Measurements from ENCODE around the gene DNAH14. TPM values are rescaled to one million over a fixed set of nuclear protein-coding genes. Genes with fewer than 3 reads are reported as not detected.

Gene DNAH14
- total RNA-seq, 2 experiments from 2014 or later, result 0.27 to 0.34 TPM

DNA sequence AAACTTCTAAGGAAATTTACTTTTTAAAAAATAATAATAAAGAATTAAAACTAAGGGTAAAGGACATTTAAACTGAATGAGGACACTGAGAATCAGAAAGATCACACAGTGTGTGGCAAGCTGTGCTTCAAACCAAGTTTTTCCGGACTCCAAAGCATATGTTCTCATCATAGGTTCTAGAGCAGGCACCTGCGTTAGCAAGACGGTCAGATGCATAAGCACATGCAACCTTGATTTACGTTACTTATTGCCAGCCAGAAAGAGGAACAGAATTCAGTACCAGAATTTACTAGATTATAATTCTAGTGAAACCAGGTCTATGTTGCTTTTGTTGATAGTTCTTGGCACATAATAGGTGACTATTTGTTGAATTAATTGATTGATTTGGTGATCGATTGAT, 504.6 kb downstream of the DNAH14 start:
- Mint-ChIP-seq H3K27me3 (no peaks in the 10 kb centered on the region), H3K27ac (no peak overlapping the region), H3K4me3 (no peak overlapping the region), H3K9me3 (no peaks in the 10 kb centered on the region), H3K36me3 (ENCODE audit: low read depth) (no peaks in the 10 kb centered on the region), H3K4me1 (ENCODE audit: low read depth) (peaks cover 3% of the 10 kb centered on the region)
- CTCF ChIA-PET, result no interaction called here
- no peaks in the 10 kb centered on the region for H3K27me3 ChIP-seq (ENCODE audit: control insufficient read depth in 1 of 2, insufficient read depth in 2 of 2, low read length in 2 of 2)
- no peak overlapping the region for H3K4me3 ChIP-seq (ENCODE audit: low read length)
- H3K36me3 ChIP-seq (ENCODE audit: insufficient read depth, low read length), result no peaks in the 10 kb centered on the region
- ATAC-seq (ENCODE audit: poor library complexity), result no peak
- H3K9me3 ChIP-seq (ENCODE audit: control insufficient read depth in 1 of 2, insufficient read depth in 1 of 2, low read length in 2 of 2), result no peaks in the 10 kb centered on the region
- POLR2A ChIA-PET, result interaction anchor here (1.2 to 1.3 kb wide), 2 partner anchors 7 to 566 kb away, joined by 3 read pairs; no protein-coding TSS in a partner anchor
- H3K4me1 ChIP-seq (ENCODE audit: insufficient read depth, low read length), result peaks cover 1% of the 10 kb centered on the region
- no peak for TF ChIP-seq CTCF (IDR thresholded peaks at IDR 0.05)
- no peak overlapping the region for H3K27ac ChIP-seq (ENCODE audit: low read depth in 1 of 2, low read length in 2 of 2)
- DNase-seq, result no peak
- intact Hi-C loops (cut with DNase I, micrococcal nuclease), result no loop called here

- Mint-ChIP-seq H3K27ac (no peak overlapping the region), H3K4me1 (ENCODE audit: low read depth) (no peaks in the 10 kb centered on the region), H3K4me3 (no peak overlapping the region), H3K9me3 (no peaks in the 10 kb centered on the region), H3K27me3 (no peaks in the 10 kb centered on the region), H3K36me3 (ENCODE audit: low read depth) (no peaks in the 10 kb centered on the region)
- TF ChIP-seq CTCF (IDR thresholded peaks at IDR 0.05), result no peak
- intact Hi-C loops (cut with DNase I, micrococcal nuclease), result no loop called here
- no peaks in the 10 kb centered on the region for H3K27me3 ChIP-seq (ENCODE audit: control insufficient read depth in 1 of 2, insufficient read depth in 2 of 2, low read length in 2 of 2)
- ChIA-PET POLR2A (no interaction called here), CTCF (no interaction called here)
- no peaks in the 10 kb centered on the region for H3K4me1 ChIP-seq (ENCODE audit: insufficient read depth, low read length)
- no peak overlapping the region for H3K27ac ChIP-seq (ENCODE audit: low read depth in 1 of 2, low read length in 2 of 2)
- no peaks in the 10 kb centered on the region for H3K9me3 ChIP-seq (ENCODE audit: control insufficient read depth in 1 of 2, insufficient read depth in 1 of 2, low read length in 2 of 2)
- H3K36me3 ChIP-seq (ENCODE audit: insufficient read depth, low read length), result no peaks in the 10 kb centered on the region
- no peak overlapping the region for H3K4me3 ChIP-seq (ENCODE audit: low read length)
- no peak for ATAC-seq (ENCODE audit: poor library complexity)
- DNase-seq, result no peak
Observed at GRCh38 chr1:225435076-225435475, 505.6 kb downstream of the DNAH14 start.

- no peak for TF ChIP-seq CTCF (IDR thresholded peaks at IDR 0.05)
- DNase-seq (no peak), ATAC-seq (ENCODE audit: poor library complexity) (no peak)
- H3K36me3 Mint-ChIP-seq (ENCODE audit: low read depth), result no peaks in the 10 kb centered on the region
- H3K4me1 Mint-ChIP-seq (ENCODE audit: low read depth), result no peaks in the 10 kb centered on the region
- Histone ChIP-seq H3K27ac (ENCODE audit: low read depth in 1 of 2, low read length in 2 of 2) (no peak overlapping the region), H3K9me3 (ENCODE audit: control insufficient read depth in 1 of 2, insufficient read depth in 1 of 2, low read length in 2 of 2) (no peaks in the 10 kb centered on the region), H3K27me3 (ENCODE audit: control insufficient read depth in 1 of 2, insufficient read depth in 2 of 2, low read length in 2 of 2) (no peaks in the 10 kb centered on the region), H3K4me3 (ENCODE audit: low read length) (no peak overlapping the region), H3K4me1 (ENCODE audit: insufficient read depth, low read length) (no peaks in the 10 kb centered on the region), H3K36me3 (ENCODE audit: insufficient read depth, low read length) (no peaks in the 10 kb centered on the region)
- intact Hi-C loops (cut with DNase I, micrococcal nuclease), result no loop called here
- ChIA-PET CTCF (no interaction called here), POLR2A (no interaction called here)
- H3K4me3 Mint-ChIP-seq, result no peak overlapping the region
- no peak overlapping the region for H3K27ac Mint-ChIP-seq
- no peaks in the 10 kb centered on the region for H3K9me3 Mint-ChIP-seq
- no peaks in the 10 kb centered on the region for H3K27me3 Mint-ChIP-seq
Observed at GRCh38 chr1:225435487-225435886, 506.0 kb downstream of the DNAH14 start.

All from CD4-positive, alpha-beta T cell (primary cell).